ENCODE measurements around the gene SPON2.

The SPON2 gene

DNA sequence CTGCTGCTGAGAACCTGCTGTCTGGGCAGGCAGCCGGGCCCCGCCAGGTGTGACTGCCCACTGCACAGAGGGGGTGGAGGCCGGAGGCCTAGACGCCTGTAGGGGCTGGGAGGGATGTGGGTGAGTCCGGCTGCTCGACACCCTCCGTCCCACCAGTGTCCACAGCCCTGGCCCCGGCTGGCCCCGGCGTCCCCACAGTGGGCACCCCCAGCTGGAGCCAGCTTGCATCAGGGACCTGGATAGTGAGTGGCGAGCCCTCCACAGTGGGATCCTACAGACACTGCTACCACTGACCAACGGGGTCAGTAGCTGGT lies 34.7 kb upstream of the SPON2 start:
- Mint-ChIP-seq H3K27ac (peak overlapping the region in 1 of 3 experiments; percentile 98), H3K4me1 (peaks cover 57% of the 10 kb centered on the region)

DNA sequence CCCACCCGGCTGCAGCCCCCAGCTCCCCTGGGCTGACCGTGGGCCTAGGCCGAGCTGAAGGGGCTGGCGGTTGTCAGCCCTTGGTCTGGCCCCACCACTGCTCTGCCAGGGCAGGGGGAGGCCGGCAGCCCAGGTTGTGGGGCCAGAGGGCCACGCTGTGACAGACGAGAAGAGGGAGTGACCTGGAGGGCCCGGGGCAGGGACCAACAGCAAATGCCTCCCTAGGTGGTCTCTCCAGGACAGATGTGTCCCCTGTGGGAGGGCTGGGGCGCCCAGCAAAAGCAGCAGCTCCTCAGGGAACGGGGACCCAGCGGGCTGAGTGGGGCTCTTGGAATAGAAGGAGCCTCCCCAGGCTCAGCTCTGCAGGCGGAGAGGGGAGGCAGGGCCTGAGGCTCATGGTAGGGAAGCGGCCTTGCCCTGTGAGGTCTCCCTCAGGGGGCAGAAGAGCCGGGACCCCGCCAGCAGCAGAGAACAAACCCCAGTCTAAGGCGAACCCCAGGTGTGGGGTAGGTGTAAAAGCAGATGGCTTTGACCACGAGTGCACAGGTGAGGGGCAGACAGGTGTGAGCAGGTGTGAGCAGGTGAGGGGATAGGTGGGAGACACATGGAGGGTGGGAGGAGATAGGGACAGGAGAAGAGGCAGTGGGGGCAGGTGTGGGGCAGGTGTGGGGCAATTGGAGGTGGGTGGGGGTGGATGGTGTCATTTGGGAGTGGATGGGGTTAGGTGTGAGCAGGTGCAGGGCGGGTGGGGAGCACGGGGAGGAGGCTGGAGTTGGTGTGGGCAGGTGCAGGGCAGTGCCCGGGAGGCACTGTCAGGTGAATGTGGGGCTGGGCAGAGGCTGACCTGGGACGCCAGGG lies 34.1 kb upstream of the SPON2 start:
- Mint-ChIP-seq H3K4me1 (peaks cover 57% of the 10 kb centered on the region), H3K9me3 (no peaks in the 10 kb centered on the region), H3K4me3 (no peak overlapping the region), H3K36me3 (ENCODE audit: low read depth) (peaks cover 4% of the 10 kb centered on the region), H3K27ac (peak overlapping the region in 1 of 3 experiments; percentile 66), H3K27me3 (ENCODE audit: low read depth) (peaks cover 10% of the 10 kb centered on the region)
- TF ChIP-seq, protein P1, sequence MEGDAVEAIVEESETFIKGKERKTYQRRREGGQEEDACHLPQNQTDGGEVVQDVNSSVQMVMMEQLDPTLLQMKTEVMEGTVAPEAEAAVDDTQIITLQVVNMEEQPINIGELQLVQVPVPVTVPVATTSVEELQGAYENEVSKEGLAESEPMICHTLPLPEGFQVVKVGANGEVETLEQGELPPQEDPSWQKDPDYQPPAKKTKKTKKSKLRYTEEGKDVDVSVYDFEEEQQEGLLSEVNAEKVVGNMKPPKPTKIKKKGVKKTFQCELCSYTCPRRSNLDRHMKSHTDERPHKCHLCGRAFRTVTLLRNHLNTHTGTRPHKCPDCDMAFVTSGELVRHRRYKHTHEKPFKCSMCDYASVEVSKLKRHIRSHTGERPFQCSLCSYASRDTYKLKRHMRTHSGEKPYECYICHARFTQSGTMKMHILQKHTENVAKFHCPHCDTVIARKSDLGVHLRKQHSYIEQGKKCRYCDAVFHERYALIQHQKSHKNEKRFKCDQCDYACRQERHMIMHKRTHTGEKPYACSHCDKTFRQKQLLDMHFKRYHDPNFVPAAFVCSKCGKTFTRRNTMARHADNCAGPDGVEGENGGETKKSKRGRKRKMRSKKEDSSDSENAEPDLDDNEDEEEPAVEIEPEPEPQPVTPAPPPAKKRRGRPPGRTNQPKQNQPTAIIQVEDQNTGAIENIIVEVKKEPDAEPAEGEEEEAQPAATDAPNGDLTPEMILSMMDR (IDR thresholded peaks at IDR 0.05; ENCODE audit: unreplicated experiment in 3 of 3) = no peak

More for the DNA sequence above, 34.7 kb upstream of the SPON2 start:
- TF ChIP-seq, protein P1 (IDR thresholded peaks at IDR 0.05; ENCODE audit: unreplicated experiment in 3 of 3) = no peak
- no peak overlapping the region for H3K4me3 Mint-ChIP-seq
- H3K36me3 Mint-ChIP-seq (ENCODE audit: low read depth) = peaks cover 8% of the 10 kb centered on the region
- no peaks in the 10 kb centered on the region for H3K9me3 Mint-ChIP-seq
- peaks cover 6% of the 10 kb centered on the region for H3K27me3 Mint-ChIP-seq (ENCODE audit: low read depth)

DNA sequence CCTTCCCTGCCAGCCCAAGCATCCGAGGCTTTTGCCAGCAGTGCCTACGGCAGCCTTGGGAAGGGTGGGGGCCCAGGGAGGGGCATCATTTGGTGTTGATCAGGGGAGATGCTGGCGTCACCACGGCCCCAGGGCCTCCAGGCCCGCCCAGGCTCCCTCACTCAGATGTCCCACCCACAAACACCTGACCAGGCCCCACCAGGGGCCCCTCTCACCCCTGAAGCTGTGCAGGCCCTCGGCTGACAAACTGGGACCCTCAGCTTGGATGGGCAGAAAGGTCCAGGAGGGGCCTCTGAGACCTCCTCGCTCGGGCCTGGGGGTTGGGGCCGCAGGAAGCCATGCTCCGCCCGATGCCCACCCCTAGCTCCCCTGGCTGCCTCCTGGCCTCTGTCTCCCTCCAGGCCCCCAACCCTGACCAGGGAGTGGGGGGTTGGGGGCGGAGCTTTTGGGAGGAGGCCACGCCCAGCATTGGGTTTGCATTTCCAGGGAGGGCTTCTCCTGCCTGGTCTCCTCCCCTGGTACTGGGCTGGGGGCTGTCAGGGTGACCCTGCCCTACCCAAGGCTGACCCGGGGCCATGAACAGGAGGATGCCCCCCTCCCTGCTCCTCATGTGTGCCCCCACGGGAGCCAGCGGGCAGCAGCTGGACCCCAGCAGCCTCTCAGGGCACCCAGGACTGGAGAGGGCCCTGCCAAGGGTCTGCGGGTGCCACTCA lies 33.4 kb upstream of the SPON2 start:
- TF ChIP-seq, protein P1 (IDR thresholded peaks at IDR 0.05; ENCODE audit: unreplicated experiment in 3 of 3) = no peak
- no peaks in the 10 kb centered on the region for H3K9me3 Mint-ChIP-seq
- no peak overlapping the region for H3K27ac Mint-ChIP-seq
- no peak overlapping the region for H3K4me3 Mint-ChIP-seq
- peaks cover 10% of the 10 kb centered on the region for H3K27me3 Mint-ChIP-seq (ENCODE audit: low read depth)
- peaks cover 4% of the 10 kb centered on the region for H3K36me3 Mint-ChIP-seq (ENCODE audit: low read depth)
- peaks cover 53% of the 10 kb centered on the region for H3K4me1 Mint-ChIP-seq

DNA sequence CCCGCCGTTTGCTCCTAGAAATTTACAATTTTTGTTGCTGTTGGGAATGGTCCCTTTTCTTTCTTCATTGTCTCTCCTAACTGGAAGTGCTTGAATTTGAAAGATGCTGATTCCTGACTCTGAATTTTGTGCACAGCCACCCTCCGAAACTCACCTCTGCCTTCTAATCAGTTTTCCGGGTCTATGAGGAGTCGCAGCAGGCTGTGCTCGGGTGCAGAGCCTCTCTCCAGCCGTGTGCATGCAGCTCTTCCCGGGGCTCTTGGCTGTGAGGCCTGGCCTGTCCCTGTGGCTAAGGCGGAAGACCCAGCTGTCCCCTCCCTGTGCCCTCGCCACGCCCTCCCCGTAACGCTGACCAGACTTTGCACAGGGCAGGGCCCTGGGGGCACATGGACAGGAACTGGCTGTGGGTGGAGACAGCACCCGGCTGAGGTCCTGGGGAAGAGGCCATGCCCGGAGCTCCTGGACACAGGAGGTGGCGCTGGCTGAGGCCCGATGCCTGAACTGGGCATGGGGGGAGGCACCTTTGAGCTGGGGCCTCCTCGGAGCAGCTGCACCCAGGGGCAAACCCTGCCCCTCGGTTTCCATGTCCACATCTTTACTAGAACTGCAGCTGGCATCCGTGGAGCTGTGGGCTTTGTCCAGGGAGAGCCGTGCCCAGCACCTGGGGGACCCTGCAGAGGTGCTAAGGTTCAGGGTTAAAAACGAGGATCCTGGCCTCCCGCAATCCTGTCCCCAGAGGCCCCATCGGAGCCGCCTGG lies 32.6 kb upstream of the SPON2 start:
- peaks cover 58% of the 10 kb centered on the region for H3K4me1 Mint-ChIP-seq
- peak overlapping the region in 1 of 3 experiments; percentile 31 for H3K4me3 Mint-ChIP-seq
- peaks cover 4% of the 10 kb centered on the region for H3K36me3 Mint-ChIP-seq (ENCODE audit: low read depth)
- TF ChIP-seq, protein P1 (IDR thresholded peaks at IDR 0.05; ENCODE audit: unreplicated experiment in 3 of 3) = no peak
- H3K27me3 Mint-ChIP-seq (ENCODE audit: low read depth) = peaks cover 10% of the 10 kb centered on the region
- peak overlapping the region; percentile 65 to 94 (median 87) for H3K27ac Mint-ChIP-seq
- H3K9me3 Mint-ChIP-seq = no peaks in the 10 kb centered on the region

DNA sequence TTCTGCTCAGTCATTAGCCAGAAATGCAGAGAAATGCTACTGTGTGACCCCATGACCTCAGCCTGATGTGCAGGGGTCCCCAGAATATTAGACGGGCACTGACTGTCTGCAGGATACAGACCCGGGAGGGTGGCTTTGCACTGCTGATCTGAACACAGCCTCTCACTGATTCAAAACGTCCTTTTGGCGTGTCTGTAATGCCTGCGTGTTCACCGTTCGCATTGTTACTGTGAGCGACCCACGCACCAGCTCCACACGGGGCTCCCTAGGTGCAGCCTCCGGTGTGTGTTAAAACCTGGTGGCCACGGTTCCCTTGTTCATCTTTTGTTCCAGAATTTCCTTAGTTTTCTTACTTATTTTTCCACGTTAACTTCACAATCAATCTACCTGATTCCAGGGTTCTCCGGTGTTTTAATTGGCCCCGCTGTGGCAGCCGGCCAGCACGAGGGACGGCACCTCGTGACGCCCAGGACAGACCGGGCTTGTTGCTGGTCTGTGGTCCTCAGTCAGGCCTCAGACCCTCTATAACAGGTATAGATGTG lies 32.0 kb upstream of the SPON2 start:
- Mint-ChIP-seq H3K4me3 (no peak overlapping the region), H3K27ac (peak overlapping the region; percentile 65 to 94 (median 87)), H3K4me1 (peaks cover 53% of the 10 kb centered on the region), H3K36me3 (ENCODE audit: low read depth) (peaks cover 4% of the 10 kb centered on the region), H3K27me3 (ENCODE audit: low read depth) (peaks cover 10% of the 10 kb centered on the region), H3K9me3 (no peaks in the 10 kb centered on the region)
- TF ChIP-seq, protein P1 (IDR thresholded peaks at IDR 0.05; ENCODE audit: unreplicated experiment in 3 of 3) = no peak

Data from nephron (organoid).